Activated CD8-positive, alpha-beta T cell treated with anti-CD3 and anti-CD28 coated beads, Interleukin-2, amount 10 ng/mL, durations not matched to agents 7 days and 5 days (primary cell): ENCODE data around the gene CTDNEP1. TPM values are rescaled to one million over a fixed set of nuclear protein-coding genes. Genes with fewer than 3 reads are reported as not detected.

Experiments
- ATAC-seq: fragments of 150-1000 bp; cut with Tn5 transposase; one replicate; pipeline ENCODE4 v1.10.0; 2021; ENCODE audit warnings: moderate library complexity
- CTCF ChIA-PET: fragments of 350-600 bp; sonication (Branson Sonifier 250); formaldehyde crosslinking; loops from one replicate; lab custom pipeline; 2021; ENCODE audit warnings: antibody characterized with exemption; lab: Charles Lee
- POLR2A ChIA-PET: fragments of 350-600 bp; sonication (Branson Sonifier 250); formaldehyde crosslinking; loops from one replicate; lab custom pipeline; 2021; ENCODE audit warnings: antibody characterized with exemption; lab: Charles Lee
- DNase-seq: peaks from one replicate; pipeline ENCODE4 v3.0.0-alpha.2; 2020
- H3K27ac Mint-ChIP-seq: one replicate; pipeline ENCODE4 v1.8.0; 2021; ENCODE audit warnings: mild to moderate bottlenecking, mixed read lengths
- H3K27me3 Mint-ChIP-seq: one replicate; pipeline ENCODE4 v1.8.0; 2021; ENCODE audit warnings: low read depth, mixed read lengths
- H3K36me3 Mint-ChIP-seq: one replicate; pipeline ENCODE4 v1.8.0; 2021; ENCODE audit warnings: low read depth, mixed read lengths
- H3K4me1 Mint-ChIP-seq: one replicate; pipeline ENCODE4 v1.8.0; 2021; ENCODE audit warnings: low read depth, mixed read lengths
- H3K4me3 Mint-ChIP-seq: one replicate; pipeline ENCODE4 v1.8.0; 2021; ENCODE audit warnings: mild to moderate bottlenecking, mixed read lengths
- H3K9me3 Mint-ChIP-seq: one replicate; pipeline ENCODE4 v1.8.0; 2022; ENCODE audit warnings: mixed read lengths; ENCODE audit not compliant: insufficient read depth
- total RNA-seq, 2 experiments: library from RNA; stranded (reverse); gene quantifications; one replicate each; pipeline ENCODE4 v1.2.3, GENCODE V29; 2021

Gene CTDNEP1
- total RNA-seq, 2 experiments from 2014 or later: 171 to 186 TPM

GRCh38 chr17:7225711-7226331, 25.7 kb downstream of the CTDNEP1 start:
- peaks cover 52% of the 10 kb centered on the region for H3K36me3 Mint-ChIP-seq

DNA sequence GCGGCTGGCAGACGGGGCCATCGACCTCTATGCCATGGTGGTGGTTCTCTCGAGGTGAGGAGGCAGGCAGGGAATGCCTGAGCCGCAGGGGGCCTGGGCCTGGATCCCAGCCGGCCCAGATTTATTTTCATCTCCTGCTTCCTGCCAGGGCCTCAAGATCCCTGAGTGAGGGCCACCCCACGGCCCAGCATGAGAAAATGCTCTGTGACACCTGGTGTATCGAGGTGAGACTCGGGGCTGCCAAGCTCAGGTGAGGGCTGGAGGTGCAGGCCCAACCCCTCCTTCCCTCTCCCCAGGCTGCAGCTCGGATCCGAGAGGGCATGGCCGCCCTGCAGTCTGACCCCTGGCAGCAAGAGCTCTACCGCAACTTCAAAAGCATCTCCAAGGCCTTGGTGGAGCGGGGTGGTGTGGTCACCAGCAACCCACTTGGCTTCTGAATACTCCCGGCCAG, 26.8 kb downstream of the CTDNEP1 start:
- DNase-seq (no peak), ATAC-seq (no peak)
- peaks cover 52% of the 10 kb centered on the region for H3K36me3 Mint-ChIP-seq
- H3K9me3 Mint-ChIP-seq: no peaks in the 10 kb centered on the region
- no peak overlapping the region for H3K4me3 Mint-ChIP-seq
- H3K4me1 Mint-ChIP-seq: peaks cover 16% of the 10 kb centered on the region
- no peaks in the 10 kb centered on the region for H3K27me3 Mint-ChIP-seq
- CTCF ChIA-PET: no interaction called here
- POLR2A ChIA-PET: interaction anchor here (5.4 kb wide), 1 partner anchor 14 kb away, joined by 35 read pairs; the partner anchor contains the start of gene PHF23
- H3K27ac Mint-ChIP-seq: no peak overlapping the region

More at GRCh38 chr17:7225711-7226331, 25.7 kb downstream of the CTDNEP1 start:
- ChIA-PET CTCF (no interaction called here), POLR2A (no interaction called here)
- H3K27ac Mint-ChIP-seq: no peak overlapping the region
- H3K27me3 Mint-ChIP-seq: no peaks in the 10 kb centered on the region
- H3K4me1 Mint-ChIP-seq: peaks cover 11% of the 10 kb centered on the region
- DNase-seq: no peak
- ATAC-seq: no peak
- H3K9me3 Mint-ChIP-seq: no peaks in the 10 kb centered on the region
- no peak overlapping the region for H3K4me3 Mint-ChIP-seq

DNA sequence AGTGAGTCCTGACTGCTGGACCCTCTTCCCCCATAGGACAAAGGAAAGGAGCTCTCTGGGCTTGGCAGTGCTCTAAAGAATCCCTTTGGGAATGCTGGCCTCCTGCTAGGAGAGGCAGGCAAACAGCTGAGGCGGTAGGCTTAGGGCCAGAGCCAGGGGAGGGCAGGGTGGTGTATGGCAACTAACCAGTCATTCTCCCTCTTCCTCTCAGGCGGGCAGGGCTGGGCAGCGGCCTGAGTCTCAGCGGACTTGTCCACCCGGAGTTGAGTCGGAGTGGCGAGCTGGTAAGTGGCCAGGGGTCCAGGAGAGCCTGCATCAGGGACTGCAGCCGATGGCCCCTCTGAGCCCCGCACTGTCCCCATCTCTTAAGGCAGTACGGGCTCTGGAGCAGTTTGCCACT, 27.4 kb downstream of the CTDNEP1 start:
- Mint-ChIP-seq H3K4me3 (no peak overlapping the region), H3K27me3 (no peaks in the 10 kb centered on the region), H3K9me3 (no peaks in the 10 kb centered on the region), H3K4me1 (peaks cover 22% of the 10 kb centered on the region), H3K36me3 (peaks cover 46% of the 10 kb centered on the region), H3K27ac (no peak overlapping the region)
- ATAC-seq (no peak), DNase-seq (no peak)
- ChIA-PET POLR2A (interaction anchor here (1.5 to 5.4 kb wide), 2 partner anchors 14 to 19 kb away, joined by 4 to 35 read pairs; partner anchors contain the start of genes GABARAP and PHF23), CTCF (no interaction called here)

DNA sequence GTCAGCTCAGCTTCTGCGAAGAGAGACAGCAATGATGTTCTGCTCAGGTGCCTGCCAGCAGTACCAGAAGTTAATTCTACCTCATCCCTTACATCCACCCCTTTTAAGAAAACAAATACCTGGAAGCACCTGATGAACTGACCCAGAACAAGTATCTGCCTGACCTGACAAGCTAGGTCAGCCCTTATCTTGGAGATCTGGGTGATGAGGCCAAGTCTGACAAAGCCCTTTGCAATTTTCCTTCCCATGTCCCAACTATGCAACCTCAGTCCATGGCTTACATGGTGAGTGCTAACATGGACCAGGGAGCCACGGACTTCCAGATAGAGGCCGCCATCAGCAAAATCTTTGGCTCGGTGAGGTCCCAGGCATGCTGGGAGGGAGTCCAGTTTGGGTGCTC, 28.2 kb downstream of the CTDNEP1 start:
- peaks cover 29% of the 10 kb centered on the region for H3K4me1 Mint-ChIP-seq
- H3K27ac Mint-ChIP-seq: no peak overlapping the region
- no peaks in the 10 kb centered on the region for H3K9me3 Mint-ChIP-seq
- H3K4me3 Mint-ChIP-seq: no peak overlapping the region
- CTCF ChIA-PET: interaction anchor here (4.5 kb wide), 1 partner anchor 73 kb away, joined by 37 read pairs; no protein-coding TSS in a partner anchor
- DNase-seq (no peak), ATAC-seq (no peak)
- POLR2A ChIA-PET: interaction anchor here (1.5 to 5.4 kb wide), 2 partner anchors 15 to 19 kb away, joined by 4 to 35 read pairs; partner anchors contain the start of genes GABARAP and PHF23
- no peaks in the 10 kb centered on the region for H3K27me3 Mint-ChIP-seq
- H3K36me3 Mint-ChIP-seq: peaks cover 44% of the 10 kb centered on the region

- no peak overlapping the region for H3K27ac Mint-ChIP-seq
- no peaks in the 10 kb centered on the region for H3K27me3 Mint-ChIP-seq
- H3K4me1 Mint-ChIP-seq: peaks cover 33% of the 10 kb centered on the region
- ChIA-PET CTCF (interaction anchor here (4.5 kb wide), 1 partner anchor 73 kb away, joined by 37 read pairs; no protein-coding TSS in a partner anchor), POLR2A (interaction anchor here (1.5 to 5.4 kb wide), 2 partner anchors 15 to 20 kb away, joined by 4 to 35 read pairs; partner anchors contain the start of genes GABARAP and PHF23)
- DNase-seq (no peak), ATAC-seq (no peak)
- H3K9me3 Mint-ChIP-seq: no peaks in the 10 kb centered on the region
- peaks cover 40% of the 10 kb centered on the region for H3K36me3 Mint-ChIP-seq
- H3K4me3 Mint-ChIP-seq: no peak overlapping the region
These were observed 28.6 kb downstream of the CTDNEP1 start for GRCh38 chr17:7222972-7223292.

- DNase-seq (no peak), ATAC-seq (no peak)
- CTCF ChIA-PET: interaction anchor here (1.2 to 4.5 kb wide), 4 partner anchors 12 to 74 kb away, joined by 5 to 37 read pairs (median 30); partner anchors contain the start of genes DVL2 and PHF23
- H3K36me3 Mint-ChIP-seq: peaks cover 37% of the 10 kb centered on the region
- POLR2A ChIA-PET: interaction anchor here (5.4 kb wide), 1 partner anchor 16 kb away, joined by 35 read pairs; the partner anchor contains the start of gene PHF23
- H3K27ac Mint-ChIP-seq: peak overlapping the region; percentile 46
- no peaks in the 10 kb centered on the region for H3K9me3 Mint-ChIP-seq
- no peaks in the 10 kb centered on the region for H3K27me3 Mint-ChIP-seq
- H3K4me3 Mint-ChIP-seq: no peak overlapping the region
- H3K4me1 Mint-ChIP-seq: peaks cover 38% of the 10 kb centered on the region
These were observed 29.2 kb downstream of the CTDNEP1 start for GRCh38 chr17:7222093-7222971.

- Mint-ChIP-seq H3K27ac (peak overlapping the region; percentile 95), H3K4me3 (peak overlapping the region; percentile 96), H3K9me3 (no peaks in the 10 kb centered on the region)
These were observed 30.0 kb downstream of the CTDNEP1 start for GRCh38 chr17:7221278-7222092.

GRCh38 chr17:7220593-7221277, 30.8 kb downstream of the CTDNEP1 start:
- H3K27me3 Mint-ChIP-seq: no peaks in the 10 kb centered on the region
- ATAC-seq (peak; percentile 56), DNase-seq (peak; percentile 74)
- peaks cover 50% of the 10 kb centered on the region for H3K4me1 Mint-ChIP-seq
- no peaks in the 10 kb centered on the region for H3K9me3 Mint-ChIP-seq
- ChIA-PET CTCF (interaction anchor here (0.8 to 4.5 kb wide), 18 partner anchors 9 to 467 kb away, joined by 3 to 37 read pairs (median 4); partner anchors contain the start of genes DVL2, PHF23 and TP53), POLR2A (interaction anchor here (0.8 to 5.4 kb wide), 10 partner anchors 9 to 175 kb away, joined by 3 to 35 read pairs (median 5); partner anchors contain the start of genes CTDNEP1, DVL2, ELP5 and GABARAP)
- peaks cover 35% of the 10 kb centered on the region for H3K36me3 Mint-ChIP-seq
- H3K27ac Mint-ChIP-seq: peak overlapping the region; percentile 95
- peak overlapping the region; percentile 96 for H3K4me3 Mint-ChIP-seq

More at GRCh38 chr17:7221278-7222092, 30.0 kb downstream of the CTDNEP1 start:
- no peak for ATAC-seq
- no peaks in the 10 kb centered on the region for H3K27me3 Mint-ChIP-seq
- H3K4me1 Mint-ChIP-seq: peaks cover 42% of the 10 kb centered on the region
- H3K36me3 Mint-ChIP-seq: peaks cover 35% of the 10 kb centered on the region
- ChIA-PET POLR2A (interaction anchor here (0.8 to 5.4 kb wide), 7 partner anchors 8 to 176 kb away, joined by 3 to 35 read pairs (median 6); partner anchors contain the start of genes CTDNEP1, DVL2, ELP5 and GABARAP), CTCF (interaction anchor here (0.8 to 4.5 kb wide), 17 partner anchors 8 to 466 kb away, joined by 3 to 37 read pairs (median 5); partner anchors contain the start of genes DVL2, PHF23 and TP53)
- DNase-seq: no peak

DNA sequence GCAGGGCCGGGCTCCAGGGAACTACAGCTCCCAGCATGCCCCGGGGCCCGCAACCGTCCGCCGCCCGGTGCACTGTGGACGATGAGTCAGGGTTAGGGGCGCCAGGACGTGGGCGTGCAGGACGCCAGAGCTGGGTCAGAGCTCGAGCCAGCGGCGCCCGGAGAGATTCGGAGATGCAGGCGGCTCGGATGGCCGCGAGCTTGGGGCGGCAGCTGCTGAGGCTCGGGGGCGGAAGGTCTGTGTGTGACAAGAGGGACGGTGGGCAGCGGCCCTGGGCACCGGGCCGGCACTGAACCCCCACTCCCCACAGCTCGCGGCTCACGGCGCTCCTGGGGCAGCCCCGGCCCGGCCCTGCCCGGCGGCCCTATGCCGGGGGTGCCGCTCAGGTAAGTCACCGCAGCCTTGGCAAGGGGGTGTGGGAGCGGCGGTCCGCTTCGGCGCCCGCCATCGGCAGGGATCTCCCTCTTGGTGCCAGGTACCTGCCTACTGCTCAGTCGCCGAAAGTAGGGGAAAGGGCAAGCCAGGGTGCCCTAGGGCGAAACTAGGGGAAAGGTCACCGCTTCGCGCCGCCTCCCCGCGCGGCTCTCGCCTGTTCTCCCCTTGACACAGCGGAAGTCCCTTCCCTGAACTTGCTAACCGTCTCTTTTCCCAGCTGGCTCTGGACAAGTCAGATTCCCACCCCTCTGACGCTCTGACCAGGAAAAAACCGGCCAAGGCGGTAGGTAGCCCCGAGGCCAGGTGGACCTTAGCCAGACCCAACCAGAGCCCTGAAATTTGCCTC, 31.5 kb downstream of the CTDNEP1 start, which contains the start of the genes ACADVL and DLG4:
Gene ACADVL (plus strand): TSS at position 127 of the 781 bp plus-strand sequence. CDS start 47 bp downstream, at position 174.
Gene DLG4 (minus strand): TSS at position 25 of the 781 bp plus-strand sequence.
- H3K9me3 Mint-ChIP-seq: no peaks in the 10 kb centered on the region
- H3K4me1 Mint-ChIP-seq: peaks cover 56% of the 10 kb centered on the region

More for the DNA sequence above, 31.5 kb downstream of the CTDNEP1 start, which contains the start of the genes ACADVL and DLG4:
- Mint-ChIP-seq H3K27ac (peak within 1 kb of the TSS; percentile 95), H3K4me3 (peak within 1 kb of the TSS; percentile 96), H3K36me3 (peaks cover 35% of the 10 kb centered on the region), H3K27me3 (no peaks in the 10 kb centered on the region)
- DNase-seq: peak; percentile 85
- ChIA-PET POLR2A (interaction anchor here (0.6 to 5.4 kb wide), 12 partner anchors 10 to 174 kb away, joined by 3 to 35 read pairs (median 5); partner anchors contain the start of genes CTDNEP1, DVL2, ELP5 and GABARAP), CTCF (interaction anchor here (0.8 to 4.5 kb wide), 18 partner anchors 9 to 467 kb away, joined by 3 to 37 read pairs (median 4); partner anchors contain the start of genes DVL2, PHF23 and TP53)
- ATAC-seq: peak; percentile 75
